Kidney epithelial cell (primary cell): ENCODE data around the gene TFPI. TPM values are rescaled to one million over a fixed set of nuclear protein-coding genes. Genes with fewer than 3 reads are reported as not detected.

Source experiments
- DNase-seq: peaks from one replicate; pipeline ENCODE4 v3.0.0-alpha.2; 2010; ENCODE audit warnings: low read depth
- H3K27me3 ChIP-seq: 2 replicates; pipeline ENCODE4 v1.6.0; 2011; ENCODE audit warnings: low read length; ENCODE audit not compliant: control insufficient read depth, insufficient read depth
- H3K36me3 ChIP-seq: 2 replicates; pipeline ENCODE4 v1.5.1; 2011; ENCODE audit warnings: low read length; ENCODE audit not compliant: control insufficient read depth, insufficient read depth
- H3K4me3 ChIP-seq: 2 replicates; pipeline ENCODE4 v1.5.1; 2011; ENCODE audit warnings: low read depth, mild to moderate bottlenecking, control low read depth, low read length
- CTCF ChIP-seq: IDR thresholded peaks from 2 replicates; pipeline ENCODE4 v1.5.1; 2011; ENCODE audit warnings: mild to moderate bottlenecking, moderate library complexity, low read length, control low read depth, inconsistent platforms; ENCODE audit not compliant: insufficient read depth, poor library complexity, severe bottlenecking
- total RNA-seq: library from RNA; depleted of rRNA; stranded (reverse); fragments of >200 nt; gene quantifications from 2 replicates; pipeline ENCODE4 v1.2.3, GENCODE V29; 2015

The TFPI gene
- total RNA-seq, 1 donor from 2014 or later, result 31.1 TPM

GRCh38 chr2:187442778-187443177, 111.5 kb downstream of the TFPI start:
- Histone ChIP-seq H3K4me3 (no peak overlapping the region), H3K27me3 (no peaks in the 10 kb centered on the region), H3K36me3 (no peaks in the 10 kb centered on the region)
- TF ChIP-seq CTCF, result no peak
- DNase-seq, result no peak

GRCh38 chr2:187442378-187442777, 111.9 kb downstream of the TFPI start:
- Histone ChIP-seq H3K36me3 (no peaks in the 10 kb centered on the region), H3K4me3 (no peak overlapping the region), H3K27me3 (no peaks in the 10 kb centered on the region)
- no peak for DNase-seq
- no peak for TF ChIP-seq CTCF

GRCh38 chr2:187440101-187440675, 114.0 kb downstream of the TFPI start:
- no peaks in the 10 kb centered on the region for H3K36me3 ChIP-seq
- DNase-seq, result no peak
- no peak overlapping the region for H3K4me3 ChIP-seq
- H3K27me3 ChIP-seq, result no peaks in the 10 kb centered on the region
- TF ChIP-seq CTCF, result no peak

- no peaks in the 10 kb centered on the region for H3K27me3 ChIP-seq
- no peak for DNase-seq
- no peak for TF ChIP-seq CTCF
- no peak overlapping the region for H3K4me3 ChIP-seq
- no peaks in the 10 kb centered on the region for H3K36me3 ChIP-seq
These were observed 115.8 kb downstream of the TFPI start for GRCh38 chr2:187438455-187438854.

- no peak for TF ChIP-seq CTCF
- no peaks in the 10 kb centered on the region for H3K36me3 ChIP-seq
- H3K4me3 ChIP-seq, result no peak overlapping the region
- no peak for DNase-seq
- H3K27me3 ChIP-seq, result no peaks in the 10 kb centered on the region
These were observed 118.5 kb downstream of the TFPI start for GRCh38 chr2:187435756-187436155.

GRCh38 chr2:187435078-187435477, 119.2 kb downstream of the TFPI start:
- DNase-seq, result no peak
- Histone ChIP-seq H3K27me3 (no peaks in the 10 kb centered on the region), H3K4me3 (no peak overlapping the region), H3K36me3 (no peaks in the 10 kb centered on the region)
- no peak for TF ChIP-seq CTCF
